ENCODE data around the gene CELF4. TPM values are rescaled to one million over a fixed set of nuclear protein-coding genes. Genes with fewer than 3 reads are reported as not detected.

The CELF4 gene
- total and polyA plus RNA-seq, 2 of the 4 experiments (the other 2 are of a cell fraction): not detected

DNA sequence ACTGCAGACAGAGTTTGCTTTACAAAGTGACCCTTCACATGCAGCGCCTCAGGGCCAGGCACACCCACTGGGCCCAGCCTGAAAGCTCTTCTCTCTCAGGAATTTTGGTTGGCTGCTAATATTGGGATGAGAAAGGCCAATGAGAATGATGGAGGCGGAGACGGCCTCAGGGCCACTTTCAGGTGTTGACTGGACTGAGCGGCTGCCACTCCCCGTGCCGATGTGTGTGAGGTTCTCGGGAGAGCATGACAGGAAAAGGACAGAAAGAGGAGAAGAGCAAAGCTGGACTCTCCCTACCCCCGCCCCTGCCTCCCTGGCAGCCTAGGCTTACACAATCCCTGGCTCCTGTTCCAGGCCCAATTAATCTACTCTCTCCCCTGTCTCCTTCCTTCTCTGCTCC is 155.7 kb downstream of the CELF4 start:
- H2AK9ac ChIP-seq (replicated peaks; ENCODE audit: low read depth, low read length, poor library complexity): no peak overlapping the region
- peaks cover 3% of the 10 kb centered on the region for H3K27me3 ChIP-seq (ENCODE audit: control insufficient read depth, insufficient read depth, low read length)
- H2AK5ac ChIP-seq (ENCODE audit: low read depth, low read length): no peak overlapping the region
- H3K9ac ChIP-seq (ENCODE audit: low read depth, low read length): no peak overlapping the region
- no peak overlapping the region for H2BK20ac ChIP-seq (ENCODE audit: low read depth, low read length)
- ChIA-PET POLR2A (ENCODE audit: unreplicated experiment) (no interaction called here), CTCF (no interaction called here)
- no CpG with 5 or more reads among the region's 8 CpGs for WGBS, 2 experiments (ENCODE audit: extremely low coverage in 2 of 2, insufficient read length in 1 of 2)
- H3K4me3 ChIP-seq (ENCODE audit: insufficient read depth, low read depth, low read length): no peak overlapping the region
- no peak overlapping the region for H3K23ac ChIP-seq (ENCODE audit: low read depth, low read length)
- no peaks in the 10 kb centered on the region for H3K79me1 ChIP-seq (ENCODE audit: low read depth in 1 of 2, low read length in 2 of 2)
- peak; percentile 51 for ATAC-seq (ENCODE audit: low read depth)
- no peak overlapping the region for H3K27ac ChIP-seq (ENCODE audit: insufficient read depth, low read length)
- dilution Hi-C loops (cut with HindIII; ENCODE audit: low sequenced_read_pairs, unreplicated experiment) (no loop called here), in situ Hi-C loops (cut with MboI; ENCODE audit: low sequenced_read_pairs) (loop anchor here (10.0 kb wide), 1 partner anchor 55 kb away; no protein-coding TSS in a partner anchor), intact Hi-C loops (cut with micrococcal nuclease) (no loop called here)
- H3K9me1 ChIP-seq (ENCODE audit: insufficient read depth, low read length): no peaks in the 10 kb centered on the region
- H3K4me2 ChIP-seq (ENCODE audit: low read depth, low read length): no peak overlapping the region
- no peak for DNase-seq
- no TSS peak for BruUV-seq (replicated peaks)
- H3K56ac ChIP-seq (ENCODE audit: extremely low read depth, insufficient read depth, low read length): no peak overlapping the region
- no peak overlapping the region for H4K91ac ChIP-seq (ENCODE audit: insufficient read depth, low read depth, low read length)
- no peak overlapping the region for H3K18ac ChIP-seq (ENCODE audit: low read depth, low read length)
- H3K36me3 ChIP-seq (ENCODE audit: control insufficient read depth, insufficient read depth, low read length): no peaks in the 10 kb centered on the region
- H3K4ac ChIP-seq (ENCODE audit: low read depth, low read length): no peak overlapping the region
- TF ChIP-seq RAD21 (IDR thresholded peaks at IDR 0.05; ENCODE audit: low read length): no peak
- TF ChIP-seq MAFK (IDR thresholded peaks at IDR 0.05; ENCODE audit: low read depth, low read length): no peak
- TF ChIP-seq MAZ (IDR thresholded peaks at IDR 0.05; ENCODE audit: borderline replicate concordance, low read depth, low read length): no peak
- no peak for TF ChIP-seq NFE2L2 (IDR thresholded peaks at IDR 0.05; ENCODE audit: low read depth, low read length)
- TF ChIP-seq, protein P1, sequence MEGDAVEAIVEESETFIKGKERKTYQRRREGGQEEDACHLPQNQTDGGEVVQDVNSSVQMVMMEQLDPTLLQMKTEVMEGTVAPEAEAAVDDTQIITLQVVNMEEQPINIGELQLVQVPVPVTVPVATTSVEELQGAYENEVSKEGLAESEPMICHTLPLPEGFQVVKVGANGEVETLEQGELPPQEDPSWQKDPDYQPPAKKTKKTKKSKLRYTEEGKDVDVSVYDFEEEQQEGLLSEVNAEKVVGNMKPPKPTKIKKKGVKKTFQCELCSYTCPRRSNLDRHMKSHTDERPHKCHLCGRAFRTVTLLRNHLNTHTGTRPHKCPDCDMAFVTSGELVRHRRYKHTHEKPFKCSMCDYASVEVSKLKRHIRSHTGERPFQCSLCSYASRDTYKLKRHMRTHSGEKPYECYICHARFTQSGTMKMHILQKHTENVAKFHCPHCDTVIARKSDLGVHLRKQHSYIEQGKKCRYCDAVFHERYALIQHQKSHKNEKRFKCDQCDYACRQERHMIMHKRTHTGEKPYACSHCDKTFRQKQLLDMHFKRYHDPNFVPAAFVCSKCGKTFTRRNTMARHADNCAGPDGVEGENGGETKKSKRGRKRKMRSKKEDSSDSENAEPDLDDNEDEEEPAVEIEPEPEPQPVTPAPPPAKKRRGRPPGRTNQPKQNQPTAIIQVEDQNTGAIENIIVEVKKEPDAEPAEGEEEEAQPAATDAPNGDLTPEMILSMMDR (conservative IDR thresholded peaks at IDR 0.05; ENCODE audit: low read depth, low read length): no peak
- TF ChIP-seq CHD1 (IDR thresholded peaks at IDR 0.05; ENCODE audit: low read depth, low read length): no peak
- TF ChIP-seq RCOR1 (IDR thresholded peaks at IDR 0.05; ENCODE audit: insufficient replicate concordance, low read length): no peak
- no peak for TF ChIP-seq USF2 (IDR thresholded peaks at IDR 0.05; ENCODE audit: low read depth, low read length)
- TF ChIP-seq ELK1 (IDR thresholded peaks at IDR 0.05; ENCODE audit: borderline replicate concordance, low read depth, low read length): no peak
- no peak for TF ChIP-seq MXI1 (IDR thresholded peaks at IDR 0.05; ENCODE audit: borderline replicate concordance, low read depth, low read length)
- no peak for TF ChIP-seq SMC3 (IDR thresholded peaks at IDR 0.05; ENCODE audit: low read depth, low read length)
- TF ChIP-seq POLR2A (IDR thresholded peaks at IDR 0.05; ENCODE audit: low read depth, low read length): no peak
- no peak for TF ChIP-seq FOS (IDR thresholded peaks at IDR 0.05; ENCODE audit: low read depth, low read length)
- no peak for TF ChIP-seq CEBPB (IDR thresholded peaks at IDR 0.05; ENCODE audit: low read depth, low read length)
- no peak for TF ChIP-seq BHLHE40 (IDR thresholded peaks at IDR 0.05; ENCODE audit: low read depth, low read length)
- TF ChIP-seq RFX5 (IDR thresholded peaks at IDR 0.05; ENCODE audit: low read depth, low read length): no peak
- no peak overlapping the region for H4K8ac ChIP-seq (ENCODE audit: low read depth in 2 of 2, low read length in 2 of 2)
- H2AFZ ChIP-seq (replicated peaks; ENCODE audit: low read length, poor library complexity): peak overlapping the region; percentile 14
- H3K4me1 ChIP-seq (ENCODE audit: control insufficient read depth, insufficient read depth, low read length): no peaks in the 10 kb centered on the region; the same call in 1 of the 2 replicates
- H3K14ac ChIP-seq (replicated peaks; ENCODE audit: low read depth, low read length): no peak overlapping the region
- no peaks in the 10 kb centered on the region for H4K20me1 ChIP-seq (ENCODE audit: insufficient read depth, low read length)
- H2BK15ac ChIP-seq (ENCODE audit: low read depth, low read length): no peak overlapping the region
- H2BK120ac ChIP-seq (ENCODE audit: low read depth, low read length): no peak overlapping the region
- no peak overlapping the region for H2BK5ac ChIP-seq (ENCODE audit: low read depth, low read length, poor library complexity, severe bottlenecking)
- no peak overlapping the region for H4K5ac ChIP-seq (ENCODE audit: low read depth, low read length)
- H3K9me3 ChIP-seq (ENCODE audit: control insufficient read depth, insufficient read depth, low read length): no peaks in the 10 kb centered on the region; the same call in 1 of the 2 replicates
